Activated naive CD4-positive, alpha-beta T cell treated with anti-CD3 and anti-CD28 coated beads, Interleukin-2, amount 50 U/mL, for 24 hours (primary cell): Measurements from ENCODE around the gene PCYOX1L.

Experiments used
- H3K27ac Mint-ChIP-seq: one replicate; pipeline ENCODE4 v1.8.0; 2021; ENCODE audit warnings: mild to moderate bottlenecking, mixed read lengths
- H3K27me3 Mint-ChIP-seq: one replicate; pipeline ENCODE4 v1.8.0; 2021; ENCODE audit warnings: mixed read lengths
- H3K36me3 Mint-ChIP-seq: one replicate; pipeline ENCODE4 v1.8.0; 2021; ENCODE audit warnings: mixed read lengths
- H3K4me1 Mint-ChIP-seq: one replicate; pipeline ENCODE4 v1.8.0; 2021; ENCODE audit warnings: mixed read lengths
- H3K4me3 Mint-ChIP-seq: one replicate; pipeline ENCODE4 v1.8.0; 2021; ENCODE audit warnings: mild to moderate bottlenecking, mixed read lengths
- H3K9me3 Mint-ChIP-seq: one replicate; pipeline ENCODE4 v1.8.0; 2021; ENCODE audit warnings: mixed read lengths

The PCYOX1L gene, protein sequence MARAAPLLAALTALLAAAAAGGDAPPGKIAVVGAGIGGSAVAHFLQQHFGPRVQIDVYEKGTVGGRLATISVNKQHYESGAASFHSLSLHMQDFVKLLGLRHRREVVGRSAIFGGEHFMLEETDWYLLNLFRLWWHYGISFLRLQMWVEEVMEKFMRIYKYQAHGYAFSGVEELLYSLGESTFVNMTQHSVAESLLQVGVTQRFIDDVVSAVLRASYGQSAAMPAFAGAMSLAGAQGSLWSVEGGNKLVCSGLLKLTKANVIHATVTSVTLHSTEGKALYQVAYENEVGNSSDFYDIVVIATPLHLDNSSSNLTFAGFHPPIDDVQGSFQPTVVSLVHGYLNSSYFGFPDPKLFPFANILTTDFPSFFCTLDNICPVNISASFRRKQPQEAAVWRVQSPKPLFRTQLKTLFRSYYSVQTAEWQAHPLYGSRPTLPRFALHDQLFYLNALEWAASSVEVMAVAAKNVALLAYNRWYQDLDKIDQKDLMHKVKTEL

DNA sequence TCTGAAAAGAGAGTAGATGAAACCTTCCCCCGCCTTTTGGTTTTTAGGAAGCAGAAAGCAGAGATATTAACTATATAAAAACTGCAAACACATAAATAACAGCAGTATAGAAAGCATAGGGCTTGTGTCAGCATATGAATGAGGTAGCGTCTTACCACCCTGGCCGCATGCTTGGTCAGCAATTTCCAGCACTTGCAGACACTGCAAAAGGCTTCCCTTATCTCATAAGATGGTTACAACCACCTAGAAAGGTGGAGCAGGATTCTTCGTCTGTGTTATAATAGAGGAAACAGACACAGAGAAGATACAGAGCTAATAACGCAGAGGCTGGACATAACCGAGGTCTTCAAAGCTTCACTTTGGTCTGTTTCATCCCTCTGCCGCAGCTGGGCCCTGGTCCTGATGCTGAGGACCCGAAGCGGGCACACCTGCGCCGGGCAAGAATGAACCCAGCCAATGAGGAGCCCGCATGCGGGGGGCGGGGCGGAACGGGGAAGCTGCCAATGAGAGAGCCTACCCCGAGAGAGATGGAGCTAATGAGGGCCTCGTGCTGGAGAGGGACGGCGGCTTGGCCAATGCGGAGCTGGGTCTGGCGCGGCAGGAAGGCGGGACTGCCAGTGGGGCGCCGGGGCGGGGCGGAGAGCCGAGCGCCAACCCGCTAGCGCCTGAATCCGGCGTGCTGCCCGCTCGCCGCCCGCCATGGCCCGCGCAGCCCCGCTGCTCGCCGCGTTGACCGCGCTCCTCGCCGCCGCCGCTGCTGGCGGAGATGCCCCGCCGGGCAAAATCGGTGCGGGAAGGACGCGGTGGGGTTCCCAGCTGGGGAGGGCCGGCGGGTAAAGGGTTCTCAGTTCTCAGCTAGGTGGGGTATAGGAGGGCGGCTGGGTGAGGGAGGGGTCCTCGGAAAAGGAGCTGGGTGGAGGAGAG lies at the start of gene PCYOX1L:
Gene PCYOX1L, plus strand, starts transcription at position 677 of the 924 bp plus-strand sequence. Its CDS starts 23 bp downstream, at position 700.
- peaks cover 69% of the 10 kb centered on the region for H3K4me1 Mint-ChIP-seq

DNA sequence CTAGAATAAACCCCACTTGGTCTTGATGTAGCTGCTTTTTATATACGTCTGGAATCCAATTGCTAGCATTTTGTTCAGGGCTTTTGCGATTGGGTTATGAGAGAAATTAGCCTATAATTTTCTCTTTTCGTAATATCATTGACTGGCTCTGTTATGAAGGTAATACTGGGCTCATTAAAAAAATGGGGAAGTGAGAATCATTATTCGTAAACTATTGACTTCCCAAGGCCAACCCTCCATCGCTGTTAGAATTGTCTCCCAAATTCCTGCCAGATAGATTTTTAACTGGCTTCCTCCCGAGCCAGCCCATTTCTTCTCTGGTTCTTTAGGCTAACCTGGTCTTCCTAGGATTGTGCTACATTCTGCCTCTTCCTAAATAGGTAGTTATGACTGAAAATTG lies 48.5 kb upstream of the PCYOX1L start:
- Mint-ChIP-seq H3K36me3 (no peaks in the 10 kb centered on the region), H3K4me3 (no peak overlapping the region), H3K4me1 (peaks cover 3% of the 10 kb centered on the region), H3K9me3 (no peaks in the 10 kb centered on the region), H3K27ac (no peak overlapping the region), H3K27me3 (no peaks in the 10 kb centered on the region)

More for the DNA sequence above, at the start of gene PCYOX1L:
- Mint-ChIP-seq H3K27ac (peak within 1 kb of the TSS; percentile 92), H3K27me3 (no peaks in the 10 kb centered on the region), H3K9me3 (no peaks in the 10 kb centered on the region), H3K36me3 (peaks cover 18% of the 10 kb centered on the region), H3K4me3 (peak within 1 kb of the TSS; percentile 96)

- Mint-ChIP-seq H3K27me3 (no peaks in the 10 kb centered on the region), H3K9me3 (no peaks in the 10 kb centered on the region), H3K4me3 (no peak overlapping the region), H3K4me1 (peaks cover 3% of the 10 kb centered on the region), H3K36me3 (no peaks in the 10 kb centered on the region), H3K27ac (no peak overlapping the region)
Observed at GRCh38 chr5:149310488-149310887, 47.4 kb upstream of the PCYOX1L start.

DNA sequence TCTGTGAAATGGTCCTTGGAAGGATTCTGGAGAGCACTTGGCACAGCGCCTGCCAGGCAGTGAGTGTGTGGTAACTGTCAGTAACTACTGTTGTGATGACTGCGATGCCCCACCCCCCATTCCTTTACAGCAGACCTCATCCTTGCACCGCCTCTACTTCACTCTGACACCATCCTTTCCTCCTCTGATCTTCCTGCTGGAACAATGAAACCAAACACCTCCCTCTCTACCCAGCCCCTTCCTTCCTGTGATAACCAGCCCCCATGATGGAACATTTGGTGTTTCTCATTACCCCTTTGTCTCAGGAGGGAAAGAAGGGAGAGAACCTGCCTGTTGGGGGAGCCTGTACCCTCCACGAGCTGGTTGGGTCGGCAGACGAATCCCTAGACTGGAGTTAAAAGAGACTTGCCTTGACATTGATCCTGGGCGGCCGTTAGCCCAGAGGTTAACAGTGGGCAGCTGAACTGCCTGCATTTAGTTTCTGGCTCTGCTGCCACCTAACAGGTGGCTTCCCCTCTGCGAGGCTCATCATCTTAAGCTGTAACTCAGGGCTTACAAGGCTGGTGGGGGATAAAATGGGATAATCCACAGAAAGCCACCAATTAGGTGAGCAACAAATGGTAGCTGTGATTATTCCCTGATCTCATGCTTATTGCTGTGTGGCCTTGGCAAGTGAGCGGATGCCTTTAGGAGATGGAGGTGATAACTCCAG lies 46.7 kb upstream of the PCYOX1L start:
- peaks cover 3% of the 10 kb centered on the region for H3K4me1 Mint-ChIP-seq
- H3K27ac Mint-ChIP-seq = no peak overlapping the region
- H3K4me3 Mint-ChIP-seq = no peak overlapping the region
- no peaks in the 10 kb centered on the region for H3K9me3 Mint-ChIP-seq
- H3K27me3 Mint-ChIP-seq = no peaks in the 10 kb centered on the region
- no peaks in the 10 kb centered on the region for H3K36me3 Mint-ChIP-seq

GRCh38 chr5:149313151-149313841 lies 44.5 kb upstream of the PCYOX1L start:
- no peak overlapping the region for H3K27ac Mint-ChIP-seq
- H3K4me1 Mint-ChIP-seq = peaks cover 8% of the 10 kb centered on the region
- H3K4me3 Mint-ChIP-seq = no peak overlapping the region
- H3K9me3 Mint-ChIP-seq = no peaks in the 10 kb centered on the region
- no peaks in the 10 kb centered on the region for H3K36me3 Mint-ChIP-seq
- H3K27me3 Mint-ChIP-seq = no peaks in the 10 kb centered on the region

- Mint-ChIP-seq H3K27ac (no peak overlapping the region), H3K27me3 (no peaks in the 10 kb centered on the region), H3K4me3 (no peak overlapping the region), H3K36me3 (no peaks in the 10 kb centered on the region), H3K4me1 (peaks cover 8% of the 10 kb centered on the region), H3K9me3 (no peaks in the 10 kb centered on the region)
Observed at GRCh38 chr5:149314571-149315111, 43.2 kb upstream of the PCYOX1L start.

DNA sequence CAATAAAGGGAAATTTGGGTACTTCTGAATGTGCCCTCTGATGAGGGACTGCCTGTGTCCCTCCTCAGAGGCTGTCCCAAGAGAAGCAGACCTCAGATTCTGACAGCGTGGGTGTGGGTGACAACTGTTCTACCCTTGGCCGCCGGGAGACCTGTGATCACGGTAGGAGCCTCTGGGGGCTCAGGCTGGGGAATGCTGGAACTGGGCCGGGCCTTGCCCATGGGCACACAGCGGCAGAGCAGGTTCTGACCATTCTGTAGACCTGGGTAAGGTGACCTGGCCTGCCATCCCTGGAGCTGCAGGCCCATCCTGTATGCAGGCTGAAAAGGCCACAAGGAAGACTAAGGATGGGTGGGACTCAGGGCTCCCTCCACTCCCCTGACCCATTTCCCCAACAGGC lies 42.1 kb upstream of the PCYOX1L start:
- Mint-ChIP-seq H3K4me1 (peaks cover 8% of the 10 kb centered on the region), H3K4me3 (no peak overlapping the region), H3K9me3 (no peaks in the 10 kb centered on the region), H3K36me3 (no peaks in the 10 kb centered on the region), H3K27me3 (no peaks in the 10 kb centered on the region), H3K27ac (no peak overlapping the region)

- peaks cover 4% of the 10 kb centered on the region for H3K4me1 Mint-ChIP-seq
- no peak overlapping the region for H3K27ac Mint-ChIP-seq
- no peaks in the 10 kb centered on the region for H3K9me3 Mint-ChIP-seq
- no peak overlapping the region for H3K4me3 Mint-ChIP-seq
- no peaks in the 10 kb centered on the region for H3K27me3 Mint-ChIP-seq
- H3K36me3 Mint-ChIP-seq = no peaks in the 10 kb centered on the region
Observed at GRCh38 chr5:149317281-149318048, 40.4 kb upstream of the PCYOX1L start.

GRCh38 chr5:149319174-149319573 lies 38.7 kb upstream of the PCYOX1L start:
- Mint-ChIP-seq H3K4me1 (peaks cover 4% of the 10 kb centered on the region), H3K27me3 (no peaks in the 10 kb centered on the region), H3K27ac (no peak overlapping the region), H3K36me3 (no peaks in the 10 kb centered on the region), H3K9me3 (no peaks in the 10 kb centered on the region), H3K4me3 (no peak overlapping the region)

DNA sequence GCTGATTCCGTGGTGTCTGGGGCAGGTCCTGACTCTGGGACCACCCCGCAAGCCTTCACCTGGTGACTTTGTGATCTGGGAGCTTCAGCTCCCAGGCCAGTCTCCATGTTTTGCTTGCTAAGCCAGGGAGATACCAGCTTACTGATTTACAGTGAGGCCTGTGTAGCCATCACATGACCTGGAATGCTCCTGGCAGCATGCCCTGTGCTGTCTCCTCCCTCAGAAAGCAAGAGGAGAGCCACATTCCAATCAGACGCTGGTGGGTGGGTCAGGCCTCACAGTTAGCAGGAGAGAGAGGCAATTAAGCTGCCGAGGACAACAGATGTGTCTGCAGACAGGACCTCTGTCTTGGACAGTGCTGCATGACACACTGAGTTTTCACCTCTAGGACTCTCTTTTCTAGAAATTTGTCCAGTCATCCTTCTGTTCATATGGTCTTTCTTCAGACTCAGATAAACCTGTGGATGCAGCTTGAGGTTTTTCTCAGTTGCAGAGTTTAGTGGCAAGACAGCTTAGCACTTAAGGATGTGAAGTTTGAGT lies 37.0 kb upstream of the PCYOX1L start:
- Mint-ChIP-seq H3K9me3 (no peaks in the 10 kb centered on the region), H3K27ac (no peak overlapping the region)

GRCh38 chr5:149322518-149322917 lies 35.3 kb upstream of the PCYOX1L start:
- H3K27ac Mint-ChIP-seq = no peak overlapping the region

More for the DNA sequence above, 37.0 kb upstream of the PCYOX1L start:
- Mint-ChIP-seq H3K4me1 (peaks cover 4% of the 10 kb centered on the region), H3K36me3 (peaks cover 1% of the 10 kb centered on the region), H3K27me3 (no peaks in the 10 kb centered on the region), H3K4me3 (no peak overlapping the region)

GRCh38 chr5:149323210-149323609 lies 34.6 kb upstream of the PCYOX1L start:
- no peaks in the 10 kb centered on the region for H3K4me1 Mint-ChIP-seq
- no peak overlapping the region for H3K4me3 Mint-ChIP-seq
- H3K27me3 Mint-ChIP-seq = no peaks in the 10 kb centered on the region
- no peaks in the 10 kb centered on the region for H3K9me3 Mint-ChIP-seq
- H3K36me3 Mint-ChIP-seq = peaks cover 1% of the 10 kb centered on the region
- H3K27ac Mint-ChIP-seq = no peak overlapping the region

More at GRCh38 chr5:149322518-149322917, 35.3 kb upstream of the PCYOX1L start:
- H3K4me1 Mint-ChIP-seq = no peaks in the 10 kb centered on the region
- H3K9me3 Mint-ChIP-seq = no peaks in the 10 kb centered on the region
- H3K27me3 Mint-ChIP-seq = no peaks in the 10 kb centered on the region
- H3K36me3 Mint-ChIP-seq = peaks cover 1% of the 10 kb centered on the region
- no peak overlapping the region for H3K4me3 Mint-ChIP-seq

GRCh38 chr5:149323621-149324205 lies 34.1 kb upstream of the PCYOX1L start:
- no peaks in the 10 kb centered on the region for H3K4me1 Mint-ChIP-seq
- H3K9me3 Mint-ChIP-seq = no peaks in the 10 kb centered on the region
- H3K4me3 Mint-ChIP-seq = no peak overlapping the region
- H3K27me3 Mint-ChIP-seq = no peaks in the 10 kb centered on the region
- H3K36me3 Mint-ChIP-seq = peaks cover 1% of the 10 kb centered on the region
- no peak overlapping the region for H3K27ac Mint-ChIP-seq
